Activated CD8-positive, alpha-beta T cell treated with anti-CD3 and anti-CD28 coated beads for 36 hours (primary cell): ENCODE results near the gene LRRC8C. TPM values are rescaled to one million over a fixed set of nuclear protein-coding genes. Genes with fewer than 3 reads are reported as not detected.
A peak's percentile ranks its signal among the peaks of the same experiment; 100 is the strongest.

Experiments used
- ATAC-seq: fragments of 200-7000 bp; cut with Tn5 transposase; one replicate; pipeline ENCODE4 v1.10.0; 2021; ENCODE audit warnings: mild to moderate bottlenecking, moderate library complexity
- CTCF ChIA-PET: fragments of 350-600 bp; sonication (Branson Sonifier 250); formaldehyde crosslinking; loops from one replicate; lab custom pipeline; 2021; ENCODE audit warnings: antibody characterized with exemption; lab: Charles Lee
- POLR2A ChIA-PET: fragments of 350-600 bp; sonication (Branson Sonifier 250); formaldehyde crosslinking; loops from one replicate; lab custom pipeline; 2021; ENCODE audit warnings: antibody characterized with exemption; lab: Charles Lee
- DNase-seq: peaks from one replicate; pipeline ENCODE4 v3.0.0-alpha.2; 2020
- H3K27ac Mint-ChIP-seq: one replicate; pipeline ENCODE4 v1.8.0; 2021; ENCODE audit warnings: mild to moderate bottlenecking, mixed read lengths
- H3K27me3 Mint-ChIP-seq: one replicate; pipeline ENCODE4 v1.8.0; 2021; ENCODE audit warnings: mixed read lengths
- H3K36me3 Mint-ChIP-seq: one replicate; pipeline ENCODE4 v1.8.0; 2021; ENCODE audit warnings: low read depth, mixed read lengths
- H3K4me1 Mint-ChIP-seq: one replicate; pipeline ENCODE4 v1.8.0; 2021; ENCODE audit warnings: low read depth, mixed read lengths
- H3K4me3 Mint-ChIP-seq: one replicate; pipeline ENCODE4 v1.8.0; 2021; ENCODE audit warnings: mild to moderate bottlenecking, moderate library complexity, mixed read lengths
- H3K9me3 Mint-ChIP-seq: one replicate; pipeline ENCODE4 v1.8.0; 2021; ENCODE audit warnings: mixed read lengths
- intact Hi-C: fragments of 100-400 bp; cut with micrococcal nuclease; formaldehyde crosslinking; loops from one replicate; pipeline ENCODE4 v1.10.0; 2022
- total RNA-seq, 2 experiments: library from RNA; stranded (reverse); gene quantifications; one replicate each; pipeline ENCODE4 v1.2.3, GENCODE V29; 2021
- TF ChIP-seq, protein P1 (sequence below): fragments of 200-600 bp; IDR thresholded peaks from one replicate; pipeline ENCODE4 v1.8.0; 2022; ENCODE audit warnings: antibody characterized with exemption, mild to moderate bottlenecking

Gene LRRC8C
- total RNA-seq, 2 experiments from 2014 or later = 34.4 to 37.4 TPM

DNA sequence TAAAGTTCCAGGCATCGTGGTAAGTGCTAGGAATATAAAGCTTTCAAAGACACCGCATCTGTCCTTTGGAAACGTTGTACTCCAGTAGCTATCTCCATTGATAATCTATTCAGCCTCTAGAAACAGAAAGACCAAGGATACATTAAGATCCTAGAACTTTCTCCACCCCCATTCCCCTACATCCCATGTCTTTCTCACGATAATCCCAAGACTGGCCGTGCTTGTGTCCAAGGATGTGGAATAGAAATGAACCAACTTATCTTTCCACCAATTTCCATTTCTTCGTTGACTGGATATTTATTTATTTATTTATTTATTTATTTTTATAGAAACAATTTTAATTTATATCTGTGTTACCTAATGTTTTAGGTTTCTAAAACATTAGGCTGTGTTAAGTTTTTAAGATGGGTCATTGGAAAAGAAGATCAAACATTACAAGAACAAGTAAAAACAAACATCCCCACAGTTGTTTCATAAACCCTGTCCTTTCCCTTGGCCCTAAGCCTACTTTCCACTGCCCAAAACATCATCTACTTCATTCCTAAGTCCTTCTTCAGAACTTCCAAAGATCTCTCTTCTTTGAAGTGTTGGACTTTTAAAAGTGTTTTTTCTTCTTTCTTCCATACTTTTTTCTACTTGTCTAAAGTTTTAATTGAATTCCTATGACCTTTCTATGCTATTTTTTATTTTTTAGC is 39.7 kb downstream of the LRRC8C start:
- peaks cover 65% of the 10 kb centered on the region for H3K36me3 Mint-ChIP-seq
- DNase-seq (no peak), ATAC-seq (no peak)
- TF ChIP-seq, protein P1, sequence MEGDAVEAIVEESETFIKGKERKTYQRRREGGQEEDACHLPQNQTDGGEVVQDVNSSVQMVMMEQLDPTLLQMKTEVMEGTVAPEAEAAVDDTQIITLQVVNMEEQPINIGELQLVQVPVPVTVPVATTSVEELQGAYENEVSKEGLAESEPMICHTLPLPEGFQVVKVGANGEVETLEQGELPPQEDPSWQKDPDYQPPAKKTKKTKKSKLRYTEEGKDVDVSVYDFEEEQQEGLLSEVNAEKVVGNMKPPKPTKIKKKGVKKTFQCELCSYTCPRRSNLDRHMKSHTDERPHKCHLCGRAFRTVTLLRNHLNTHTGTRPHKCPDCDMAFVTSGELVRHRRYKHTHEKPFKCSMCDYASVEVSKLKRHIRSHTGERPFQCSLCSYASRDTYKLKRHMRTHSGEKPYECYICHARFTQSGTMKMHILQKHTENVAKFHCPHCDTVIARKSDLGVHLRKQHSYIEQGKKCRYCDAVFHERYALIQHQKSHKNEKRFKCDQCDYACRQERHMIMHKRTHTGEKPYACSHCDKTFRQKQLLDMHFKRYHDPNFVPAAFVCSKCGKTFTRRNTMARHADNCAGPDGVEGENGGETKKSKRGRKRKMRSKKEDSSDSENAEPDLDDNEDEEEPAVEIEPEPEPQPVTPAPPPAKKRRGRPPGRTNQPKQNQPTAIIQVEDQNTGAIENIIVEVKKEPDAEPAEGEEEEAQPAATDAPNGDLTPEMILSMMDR = no peak
- ChIA-PET CTCF (interaction anchor here (0.7 to 0.9 kb wide), 3 partner anchors 18 to 89 kb away, joined by 3 read pairs; no protein-coding TSS in a partner anchor), POLR2A (interaction anchor here (0.8 to 1.4 kb wide), 5 partner anchors 10 to 171 kb away, joined by 3 to 5 read pairs (median 3); no protein-coding TSS in a partner anchor)
- intact Hi-C loops = loop anchor here (5.0 kb wide), 1 partner anchor 40 kb away; the partner anchor contains the start of gene LRRC8C
- peaks cover 4% of the 10 kb centered on the region for H3K9me3 Mint-ChIP-seq
- H3K4me3 Mint-ChIP-seq = no peak overlapping the region
- no peaks in the 10 kb centered on the region for H3K27me3 Mint-ChIP-seq
- H3K27ac Mint-ChIP-seq = peak overlapping the region; percentile 84
- peaks cover 95% of the 10 kb centered on the region for H3K4me1 Mint-ChIP-seq

DNA sequence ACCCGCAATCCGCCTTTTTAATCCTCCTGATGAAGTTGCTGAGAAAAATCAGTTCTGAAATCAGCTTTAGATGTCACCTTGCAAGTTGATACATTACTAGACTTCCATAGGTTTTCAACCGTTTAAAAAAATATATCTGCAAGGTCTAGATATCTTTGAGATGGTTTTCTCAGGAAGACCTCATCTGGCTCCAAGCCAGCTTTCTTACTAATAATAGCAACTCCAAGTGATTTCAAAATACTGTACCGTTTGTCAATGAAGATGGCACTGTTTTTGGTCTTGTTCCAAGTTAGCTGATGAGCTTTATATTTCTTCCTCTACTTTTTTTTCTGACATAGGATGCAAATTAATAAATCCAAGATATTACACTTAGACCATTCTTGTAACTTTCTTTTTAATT is 40.3 kb downstream of the LRRC8C start:
- Mint-ChIP-seq H3K27ac (peak overlapping the region; percentile 72), H3K27me3 (no peaks in the 10 kb centered on the region), H3K9me3 (peaks cover 4% of the 10 kb centered on the region), H3K36me3 (peaks cover 66% of the 10 kb centered on the region), H3K4me1 (peaks cover 93% of the 10 kb centered on the region), H3K4me3 (no peak overlapping the region)
- intact Hi-C loops = loop anchor here (5.0 kb wide), 1 partner anchor 41 kb away; the partner anchor contains the start of gene LRRC8C
- POLR2A ChIA-PET = interaction anchor here (0.8 to 1.4 kb wide), 3 partner anchors 9 to 170 kb away, joined by 3 to 5 read pairs (median 3); no protein-coding TSS in a partner anchor
- TF ChIP-seq, protein P1 = no peak
- DNase-seq = no peak
- ATAC-seq = no peak
- CTCF ChIA-PET = interaction anchor here (0.9 to 4.9 kb wide), 2 partner anchors 46 to 90 kb away, joined by 3 to 35 read pairs; no protein-coding TSS in a partner anchor

DNA sequence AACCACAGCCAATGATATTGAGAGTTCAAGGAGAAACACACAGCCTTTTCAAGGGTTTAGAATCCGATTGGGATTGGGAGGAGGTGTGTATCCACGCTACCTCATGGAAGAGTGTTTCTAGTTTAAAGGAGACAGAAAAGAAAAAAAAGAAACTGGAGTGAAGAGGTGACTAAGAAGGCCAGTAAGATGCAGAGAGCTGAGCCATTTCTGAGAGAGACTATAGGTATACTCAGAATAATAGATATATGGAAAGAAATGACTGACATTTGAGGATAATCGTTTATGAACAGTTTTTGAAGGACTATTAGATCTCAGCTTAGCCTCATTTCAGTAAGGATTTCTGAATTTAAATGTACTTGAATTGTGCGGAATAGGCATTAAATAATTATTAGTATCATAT is 42.8 kb downstream of the LRRC8C start:
- intact Hi-C loops = no loop called here
- peaks cover 75% of the 10 kb centered on the region for H3K36me3 Mint-ChIP-seq
- peaks cover 9% of the 10 kb centered on the region for H3K9me3 Mint-ChIP-seq
- ATAC-seq (peak; percentile 50), DNase-seq (no peak)
- CTCF ChIA-PET = interaction anchor here (0.9 to 4.9 kb wide), 6 partner anchors 9 to 88 kb away, joined by 3 to 35 read pairs (median 4); no protein-coding TSS in a partner anchor
- H3K4me1 Mint-ChIP-seq = peaks cover 84% of the 10 kb centered on the region
- H3K27ac Mint-ChIP-seq = peak overlapping the region; percentile 72
- no peaks in the 10 kb centered on the region for H3K27me3 Mint-ChIP-seq
- POLR2A ChIA-PET = interaction anchor here (1.3 to 1.4 kb wide), 2 partner anchors 40 to 87 kb away, joined by 3 to 6 read pairs; no protein-coding TSS in a partner anchor
- no peak overlapping the region for H3K4me3 Mint-ChIP-seq
- TF ChIP-seq, protein P1 = no peak

DNA sequence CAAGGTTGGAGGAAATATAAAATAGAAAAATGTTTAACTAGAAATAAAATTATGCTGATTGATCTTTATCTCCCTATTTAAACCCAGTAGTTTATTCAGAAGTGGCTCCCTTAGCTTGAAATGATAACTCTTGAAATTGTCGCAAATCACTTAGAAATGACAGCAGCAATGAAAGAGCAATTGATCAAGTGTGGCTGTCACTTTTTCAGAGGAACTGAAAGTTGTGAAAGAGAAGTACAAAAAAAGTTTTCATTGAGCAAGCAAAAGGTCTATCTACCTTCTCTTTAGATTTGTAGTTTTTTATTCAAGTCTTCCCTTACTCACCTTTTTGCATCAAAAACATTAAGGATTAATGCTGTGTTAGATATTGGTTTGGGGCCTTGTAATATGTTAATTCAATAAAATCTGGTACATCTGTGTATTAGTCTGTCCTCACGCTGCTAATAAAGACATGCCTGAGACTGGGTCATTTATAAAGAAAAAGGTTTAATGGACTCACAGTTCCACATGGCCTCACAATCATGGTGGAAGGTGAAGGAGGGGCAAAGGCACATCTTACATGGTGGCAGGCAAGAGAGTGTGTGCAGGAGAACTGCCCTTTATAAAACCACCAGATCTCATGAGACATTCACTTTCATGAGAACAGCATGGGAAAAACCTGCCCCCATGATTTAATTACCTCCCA is 48.3 kb downstream of the LRRC8C start:
- peaks cover 64% of the 10 kb centered on the region for H3K4me1 Mint-ChIP-seq
- no peaks in the 10 kb centered on the region for H3K27me3 Mint-ChIP-seq
- H3K36me3 Mint-ChIP-seq = peaks cover 63% of the 10 kb centered on the region
- no peak for DNase-seq
- TF ChIP-seq, protein P1 = no peak
- H3K27ac Mint-ChIP-seq = peak overlapping the region; percentile 50
- intact Hi-C loops = no loop called here
- POLR2A ChIA-PET = no interaction called here
- ATAC-seq = no peak
- CTCF ChIA-PET = interaction anchor here (1.1 kb wide), 2 partner anchors 11 to 12 kb away, joined by 3 read pairs; no protein-coding TSS in a partner anchor
- peaks cover 13% of the 10 kb centered on the region for H3K9me3 Mint-ChIP-seq
- H3K4me3 Mint-ChIP-seq = no peak overlapping the region
